ENCODE data around the gene ABHD12.
"Not testable (repeated sequence)": the region's sequence is repeated elsewhere in the genome, so short reads cannot be mapped to it uniquely, and the experiment has no call there.

Gene ABHD12

GRCh38 chr20:25320035-25320800, 70.4 kb downstream of the ABHD12 start:
- no peak for DNase-seq

DNA sequence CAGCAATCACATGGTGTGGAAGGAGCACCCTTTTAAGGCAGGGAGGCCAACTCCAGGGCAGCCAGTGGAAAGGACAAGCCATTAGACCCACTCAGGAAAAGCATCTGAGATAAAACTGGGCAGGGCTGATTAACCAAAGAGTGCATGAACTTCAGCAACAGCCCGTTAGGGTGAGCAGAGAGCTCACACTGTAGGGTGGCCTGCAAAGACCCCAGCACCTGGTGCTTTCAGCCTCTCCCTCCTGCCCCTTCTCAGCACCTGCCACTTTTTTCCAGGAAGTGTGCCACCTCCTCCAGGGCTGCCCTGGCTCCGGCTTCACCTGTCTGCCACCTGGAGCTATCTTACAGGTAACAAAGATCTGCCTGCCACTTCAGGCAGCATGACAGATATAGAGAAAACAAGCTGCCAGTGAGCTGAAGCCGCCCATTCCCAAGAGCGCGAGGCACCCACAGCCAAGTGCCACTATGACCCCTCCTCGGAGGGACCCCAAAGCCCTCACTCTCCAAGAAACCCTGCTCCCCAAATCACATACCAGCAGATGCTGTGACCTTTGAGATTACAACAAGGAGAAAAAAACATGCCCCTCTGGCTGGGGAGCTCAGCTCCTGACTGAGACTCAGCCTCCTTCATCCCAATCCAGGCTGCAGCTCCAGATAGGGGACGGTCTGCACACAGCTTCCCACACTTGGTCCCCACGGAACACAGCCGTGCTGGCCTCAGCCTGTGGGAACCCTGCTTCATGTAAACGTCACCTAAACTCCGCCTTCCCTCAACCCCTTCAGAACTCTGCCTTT, 71.2 kb downstream of the ABHD12 start:
- DNase-seq: no peak

DNA sequence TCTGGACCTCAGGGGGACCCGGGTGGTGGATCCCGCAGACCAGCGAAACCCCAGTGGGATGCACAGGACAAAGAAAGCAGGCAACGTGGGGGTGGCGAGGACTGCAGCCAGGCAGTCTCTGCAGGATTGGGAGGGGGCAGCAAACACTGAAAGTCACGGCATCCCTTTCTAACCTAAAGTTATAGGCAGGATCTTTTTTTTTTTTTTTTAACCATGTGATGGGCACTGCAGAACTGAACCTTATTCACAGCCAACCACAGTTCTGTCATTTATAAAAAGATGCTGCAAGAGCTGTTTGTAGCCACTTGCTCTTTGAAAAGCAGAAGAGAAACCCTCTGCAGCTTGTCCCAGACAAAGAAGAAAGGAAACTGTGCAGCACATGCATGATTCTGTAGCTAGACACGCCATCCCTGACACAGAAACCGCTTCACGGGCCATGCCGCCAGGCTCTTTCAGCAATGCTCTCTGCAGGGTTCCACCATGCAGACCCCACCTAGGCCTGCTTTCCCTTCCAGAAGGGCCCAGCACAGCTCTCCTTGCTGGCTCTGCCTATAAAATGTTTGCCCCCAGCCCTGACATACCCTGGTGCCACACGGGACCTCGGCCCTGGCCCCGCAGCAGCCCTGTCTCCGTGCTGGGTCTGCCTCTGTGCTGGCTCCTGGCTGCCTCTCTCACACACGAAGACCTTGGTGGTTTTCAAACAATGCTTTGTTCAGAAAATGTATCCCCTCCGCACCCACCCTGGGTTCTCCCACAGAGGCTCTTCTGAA, 72.0 kb downstream of the ABHD12 start:
- DNase-seq: no peak

GRCh38 chr20:25317351-25318075, 73.1 kb downstream of the ABHD12 start:
- no peak for DNase-seq

DNA sequence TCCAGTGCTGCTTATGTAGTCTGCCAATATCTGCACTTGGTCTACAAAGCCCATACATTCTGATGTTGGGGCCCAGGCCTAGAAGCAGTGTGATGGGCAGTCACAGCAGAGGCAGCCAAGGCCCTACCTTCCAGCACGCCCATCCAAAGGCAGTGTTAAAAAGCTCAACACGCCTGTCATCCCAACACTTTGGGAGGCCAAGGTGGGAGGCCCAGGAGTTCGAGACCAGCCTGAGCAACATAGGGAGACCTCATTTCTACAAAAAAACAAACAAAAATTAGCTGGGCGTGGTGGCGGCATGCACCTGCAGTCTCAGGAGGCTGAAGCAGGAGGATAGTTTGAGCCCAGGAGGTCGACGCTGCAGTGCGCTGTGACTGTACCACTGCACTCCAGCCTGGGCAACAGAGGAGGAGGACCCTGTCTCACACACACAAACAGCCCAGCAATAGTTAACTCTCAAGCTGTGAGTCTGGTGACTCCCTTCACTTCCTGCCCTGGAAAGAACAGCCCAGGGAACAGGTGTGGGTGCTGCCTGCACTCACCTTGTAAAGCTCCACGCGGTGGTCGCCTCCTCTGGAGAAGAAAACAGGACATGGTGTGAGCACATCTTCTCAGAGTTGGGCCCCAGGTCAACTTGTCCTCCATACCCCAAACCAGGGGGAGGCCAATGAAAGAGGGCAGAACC, 74.0 kb downstream of the ABHD12 start:
- DNase-seq: no peak

GRCh38 chr20:25315418-25316210, 75.0 kb downstream of the ABHD12 start:
- no peak for DNase-seq

DNA sequence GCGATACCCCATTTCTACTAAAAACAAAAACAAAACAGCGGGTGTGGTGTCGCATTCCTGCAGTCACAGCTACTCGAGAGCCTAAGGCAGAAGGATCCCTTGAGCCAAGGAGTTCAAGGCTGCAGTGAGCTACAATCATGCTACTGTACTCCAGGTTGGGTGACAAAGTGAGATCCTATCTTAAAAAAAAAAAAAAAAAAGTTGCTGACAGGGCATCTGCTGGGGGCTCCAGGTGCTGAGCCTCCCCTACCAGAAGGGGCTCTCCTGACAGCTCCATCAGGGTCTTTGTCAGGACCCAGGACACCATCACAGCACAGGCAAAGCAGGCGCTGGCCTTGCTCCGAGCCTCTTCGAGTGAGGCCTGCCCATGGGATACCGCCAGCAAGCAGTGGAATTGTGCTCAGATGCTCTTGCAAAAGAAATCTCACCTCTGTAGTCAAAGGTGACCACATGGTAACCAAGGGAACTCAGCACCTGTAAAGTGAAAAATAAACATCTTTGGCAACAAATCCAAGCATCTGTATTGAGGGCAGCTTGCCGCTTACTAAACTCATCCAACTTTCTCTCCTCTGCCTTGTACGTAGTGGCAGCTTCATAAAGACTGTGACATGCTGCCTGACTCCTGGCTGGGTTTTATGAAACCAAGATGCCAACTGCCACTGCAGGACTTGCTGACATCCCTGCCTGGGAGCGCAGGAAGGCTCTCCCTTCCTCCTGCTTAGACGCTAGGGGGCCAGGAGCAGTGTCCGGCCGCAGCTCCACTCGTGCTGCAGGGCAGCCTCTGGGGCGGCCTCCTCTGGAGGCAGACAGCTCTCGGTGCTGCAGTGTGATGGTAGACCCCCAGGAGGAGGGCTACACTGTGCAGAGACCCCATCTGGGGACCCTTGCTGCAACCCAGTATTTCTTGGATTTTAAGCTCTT, 75.9 kb downstream of the ABHD12 start:
- DNase-seq: no peak

DNA sequence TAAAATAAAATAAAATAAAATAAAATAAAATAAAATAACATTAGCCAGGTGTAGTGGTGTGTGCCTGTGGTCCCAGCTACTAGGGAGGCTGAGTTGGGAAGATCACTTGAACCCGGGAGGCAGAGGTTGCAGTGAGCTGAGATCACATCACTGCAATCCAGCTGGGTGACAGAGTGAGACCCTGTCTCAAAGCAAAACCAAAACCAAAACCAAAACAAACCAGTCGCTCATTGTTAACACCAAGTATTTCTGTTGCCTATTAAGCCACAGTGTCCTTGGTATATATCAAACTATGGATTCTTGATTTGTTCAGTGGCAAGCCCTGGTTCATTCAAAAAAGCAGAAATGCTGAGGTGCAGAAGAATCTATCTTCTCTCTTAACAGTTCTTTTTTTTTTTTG, 77.0 kb downstream of the ABHD12 start:
- DNase-seq: no peak

DNA sequence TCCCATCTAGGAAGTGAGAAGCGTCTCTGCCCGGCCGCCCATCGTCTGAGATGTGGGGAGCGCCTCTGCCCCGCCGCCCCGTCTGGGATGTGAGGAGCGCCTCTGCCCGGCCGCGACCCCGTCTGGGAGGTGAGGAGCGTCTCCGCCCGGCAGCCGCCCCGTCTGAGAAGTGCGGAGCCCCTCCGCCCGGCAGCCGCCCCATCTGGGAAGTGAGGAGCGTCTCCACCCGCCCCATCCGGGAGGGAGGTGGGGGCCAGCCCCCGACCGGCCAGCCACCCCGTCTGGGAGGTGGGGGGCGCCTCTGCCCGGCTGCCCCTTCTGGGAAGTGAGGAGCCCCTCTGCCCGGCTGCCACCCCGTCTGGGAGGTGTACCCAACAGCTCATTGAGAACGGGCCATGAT, 77.9 kb downstream of the ABHD12 start:
- not testable (repeated sequence) for DNase-seq

DNA sequence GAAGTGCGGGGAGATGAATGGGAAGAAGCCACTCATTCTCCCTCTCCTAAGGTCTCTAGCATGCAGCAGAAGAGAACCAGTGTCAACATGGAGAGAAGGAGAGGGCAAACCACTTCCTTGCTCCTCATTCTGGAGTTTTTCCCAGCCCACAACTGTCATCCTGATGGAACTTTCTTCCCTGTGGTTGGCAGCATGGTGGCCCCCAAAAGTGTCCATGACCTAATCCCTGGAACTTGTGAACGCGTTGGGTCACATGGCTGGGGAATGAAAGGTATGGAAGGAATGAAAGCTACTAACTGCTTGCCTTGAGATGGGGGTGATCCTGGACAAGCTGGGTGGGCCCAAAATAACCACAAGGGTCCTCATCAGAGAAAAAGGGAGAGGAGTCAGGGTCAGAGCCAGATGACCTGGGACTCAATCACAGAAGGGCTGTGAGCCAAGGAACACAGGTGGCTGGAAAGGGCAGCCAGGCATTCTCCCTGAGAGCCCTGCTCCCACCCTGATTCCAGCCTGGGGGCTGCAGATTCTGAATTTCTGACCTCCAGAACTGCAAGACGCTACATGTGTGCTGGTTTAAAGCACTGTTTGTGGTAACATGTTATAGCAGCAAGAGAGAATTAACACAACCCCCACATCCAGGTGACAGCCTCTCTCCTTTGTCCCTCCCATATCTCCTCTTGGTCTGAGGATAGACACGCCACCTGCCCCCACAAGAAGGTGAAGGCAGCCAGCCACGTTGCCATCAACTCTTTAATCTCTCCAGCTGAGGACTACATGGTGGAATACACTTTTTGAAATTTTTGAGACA, 79.5 kb downstream of the ABHD12 start:
- no peak for DNase-seq

DNA sequence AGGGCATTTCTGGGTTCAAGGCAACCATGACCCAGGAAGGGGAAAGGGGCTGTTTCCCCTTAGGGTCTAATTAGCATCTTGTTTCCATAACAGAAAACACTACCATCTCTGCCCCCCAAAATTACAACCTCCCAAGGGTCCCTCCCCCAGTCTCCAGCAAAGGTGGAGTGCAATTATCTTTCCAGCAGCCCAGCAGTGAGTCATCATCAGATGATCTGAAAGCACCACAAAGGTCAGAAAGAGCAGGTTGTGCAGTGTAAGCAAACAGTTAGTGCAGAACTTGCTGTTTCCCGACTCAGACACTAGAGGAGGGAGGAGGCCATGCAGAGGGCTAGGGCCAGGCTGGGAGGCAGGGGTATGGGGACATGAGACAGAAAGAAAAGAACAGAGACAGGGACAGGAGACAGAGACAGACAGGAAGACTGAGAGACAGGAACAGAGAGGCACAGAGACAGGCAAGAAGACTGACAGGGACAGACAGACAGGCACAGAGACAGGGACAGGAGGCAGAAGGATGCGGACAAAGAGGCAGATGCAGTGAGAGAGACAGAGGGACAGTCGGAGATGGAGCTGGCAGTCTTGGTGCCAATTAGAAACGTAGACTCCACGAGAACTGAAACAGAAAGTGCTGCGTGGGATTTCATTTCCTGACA, 80.2 kb downstream of the ABHD12 start:
- DNase-seq: no peak

GRCh38 chr20:25309395-25310267, 81.0 kb downstream of the ABHD12 start:
- DNase-seq: no peak

- DNase-seq: no peak
These were observed 81.8 kb downstream of the ABHD12 start for GRCh38 chr20:25308671-25309394.

GRCh38 chr20:25308083-25308491, 82.5 kb downstream of the ABHD12 start:
- DNase-seq: no peak

GRCh38 chr20:25306991-25307903, 83.4 kb downstream of the ABHD12 start:
- DNase-seq: no peak

GRCh38 chr20:25304025-25304549, 86.5 kb downstream of the ABHD12 start:
- DNase-seq: no peak
